GM19023 (cell line): ENCODE results near the gene NALCN.
A peak's percentile ranks its signal among the peaks of the same experiment; 100 is the strongest.

ENCODE experiments used
- ATAC-seq: cut with Tn5 transposase; IDR thresholded peaks from one replicate; pipeline ENCODE4 v1.9.1; 2021; ENCODE audit warnings: mild to moderate bottlenecking, moderate library complexity; ENCODE audit not compliant: unreplicated experiment

NALCN gene

DNA sequence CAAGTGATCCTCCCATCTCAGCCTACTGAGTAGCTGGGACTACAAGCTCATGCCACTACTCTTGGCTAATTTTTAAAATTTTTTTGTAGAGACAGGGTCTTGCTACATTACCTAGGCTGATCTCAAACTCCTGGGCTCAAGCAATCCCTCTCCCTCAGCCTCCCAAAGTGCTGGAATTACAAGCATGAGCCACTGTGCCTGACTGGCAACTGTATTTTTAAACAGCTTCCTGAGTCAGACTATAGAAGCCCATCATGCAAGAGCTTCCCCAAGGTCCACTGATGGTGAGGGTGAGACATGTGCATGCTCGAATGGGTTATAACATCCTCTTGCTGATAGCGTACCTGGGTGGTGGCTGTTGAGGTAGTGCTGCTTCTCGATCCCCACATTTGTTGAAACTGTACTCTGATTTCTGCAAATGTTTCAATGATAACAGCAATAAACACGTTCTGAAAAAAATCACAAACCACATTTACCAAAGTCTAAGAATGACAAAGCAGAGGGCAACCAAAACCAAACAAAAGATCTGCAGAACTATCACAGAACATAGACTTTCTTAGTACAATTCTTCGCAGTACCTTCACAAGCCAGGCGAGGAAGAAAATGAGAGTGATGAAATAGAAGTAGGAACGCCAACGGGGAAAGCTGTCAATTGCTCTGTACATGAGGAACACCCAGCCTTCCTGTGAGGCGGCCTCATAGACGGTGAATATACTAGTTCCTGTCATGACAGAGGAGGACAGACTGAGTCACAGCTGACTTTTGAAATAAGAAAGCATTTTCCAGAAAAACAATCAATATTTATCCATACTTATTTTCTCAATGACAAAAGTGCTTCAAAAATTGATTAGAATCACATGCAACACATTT, 124.4 kb downstream of the NALCN start:
- ATAC-seq = no peak

- ATAC-seq = no peak
Observed at GRCh38 chr13:101291206-101291605, 125.1 kb downstream of the NALCN start.

DNA sequence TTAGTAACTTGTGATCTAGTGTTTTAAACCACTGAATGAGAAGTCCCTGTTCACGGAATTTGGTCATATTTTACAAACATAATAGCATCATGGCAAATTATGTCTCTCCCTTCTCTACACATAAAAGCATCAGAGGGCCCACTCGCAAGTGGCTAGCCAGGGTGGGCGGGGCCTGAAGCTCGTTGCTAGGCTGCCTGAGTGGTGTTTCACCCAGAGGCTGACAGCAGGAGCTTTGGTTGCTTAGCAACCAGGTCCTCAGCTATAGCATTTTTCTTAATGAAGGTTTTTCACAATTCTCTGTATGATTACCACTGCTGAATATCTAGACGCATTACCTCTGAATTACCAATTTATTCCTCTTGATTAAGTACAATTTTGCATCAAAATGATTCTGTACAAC, 126.5 kb downstream of the NALCN start:
- no peak for ATAC-seq

GRCh38 chr13:101283782-101284181, 132.5 kb downstream of the NALCN start:
- no peak for ATAC-seq

DNA sequence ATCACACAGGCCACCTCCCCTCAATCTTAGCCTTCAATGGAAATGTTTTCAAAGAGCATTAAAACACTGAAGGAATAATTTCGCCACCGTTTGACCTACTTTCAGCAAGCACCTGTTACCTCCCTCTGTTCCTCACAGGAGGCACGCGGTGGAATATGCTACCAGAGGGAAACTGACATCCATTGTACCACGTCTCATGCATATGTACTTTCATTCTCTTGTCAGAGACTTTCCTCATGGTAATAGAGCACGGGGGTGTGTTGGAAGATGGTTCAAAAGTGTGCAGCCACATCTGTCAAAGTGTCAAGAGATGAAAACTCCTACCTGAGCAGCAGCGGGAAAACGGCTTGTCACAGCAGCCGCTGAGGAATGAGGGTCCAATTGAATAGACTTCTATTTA, 143.4 kb downstream of the NALCN start:
- no peak for ATAC-seq

DNA sequence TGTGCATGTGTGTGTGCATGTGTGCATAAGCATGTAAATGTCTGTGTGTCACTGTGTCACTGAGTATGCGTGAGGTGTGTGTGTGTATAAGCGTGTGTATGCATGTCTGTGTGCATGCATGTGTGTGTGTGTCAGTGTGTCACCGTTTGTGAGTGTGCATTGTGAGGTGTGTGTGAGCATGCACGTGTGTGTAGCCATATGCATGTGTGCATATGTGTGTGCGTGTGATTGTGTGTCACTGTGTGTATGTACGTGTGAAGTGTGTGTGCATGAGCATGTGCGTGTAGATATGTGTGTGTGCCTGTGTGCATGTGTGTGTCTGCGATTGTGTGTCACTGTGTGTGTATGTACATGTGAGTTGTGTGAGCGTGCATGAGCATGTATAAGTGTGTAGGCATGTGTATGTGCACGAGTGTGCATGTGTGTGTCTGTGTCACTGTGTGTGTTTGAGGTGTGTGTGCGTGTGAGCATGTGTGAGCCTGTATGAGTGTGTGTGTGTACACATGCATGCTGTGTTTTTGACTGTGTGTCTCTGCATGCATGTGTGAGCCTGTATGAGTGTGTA, 144.5 kb downstream of the NALCN start:
- no peak for ATAC-seq

- ATAC-seq = no peak
Observed at GRCh38 chr13:101267656-101268055, 148.7 kb downstream of the NALCN start.

GRCh38 chr13:101265934-101266333, 150.4 kb downstream of the NALCN start:
- ATAC-seq = no peak

DNA sequence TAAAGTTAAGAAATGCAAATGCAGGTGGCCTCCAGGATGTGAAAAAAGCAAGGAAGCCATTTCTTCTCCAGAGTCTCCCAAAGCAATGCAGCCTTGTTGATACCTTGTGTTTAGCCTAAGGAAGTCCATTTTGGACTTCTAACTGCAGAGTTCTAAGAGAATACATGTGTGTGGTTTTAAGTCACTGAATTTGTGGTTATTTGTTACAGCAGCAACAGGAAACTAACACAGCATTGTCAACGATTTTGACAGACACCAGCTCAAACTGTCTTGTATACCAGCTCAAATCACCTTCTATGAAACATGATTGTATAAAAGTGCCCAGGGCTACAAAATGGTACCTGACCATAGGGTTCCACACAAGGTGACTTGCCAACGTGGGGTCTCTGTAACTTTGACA, 151.4 kb downstream of the NALCN start:
- no peak for ATAC-seq

DNA sequence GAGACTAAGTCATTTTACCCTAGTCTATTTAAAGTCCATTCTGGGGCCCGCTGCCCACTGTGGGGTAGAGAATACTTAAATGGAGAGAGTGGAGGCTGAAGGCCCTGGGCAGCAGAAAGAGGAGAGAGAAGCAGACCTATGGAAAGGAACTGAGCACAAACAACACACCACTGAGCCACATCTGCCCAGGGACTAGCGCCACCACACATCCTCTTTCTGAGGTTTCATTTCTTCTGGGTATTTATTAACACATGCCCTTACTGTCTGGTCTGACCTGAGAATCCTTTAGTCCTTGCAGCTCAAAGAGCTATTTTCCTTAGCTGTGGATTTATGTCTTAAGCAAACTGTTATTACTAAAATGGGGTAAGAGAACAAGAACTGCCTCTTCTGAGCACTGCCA, 154.0 kb downstream of the NALCN start:
- no peak for ATAC-seq

GRCh38 chr13:101258509-101258908, 157.8 kb downstream of the NALCN start:
- no peak for ATAC-seq

- peak; percentile 95 for ATAC-seq
Observed at GRCh38 chr13:101258071-101258470, 158.2 kb downstream of the NALCN start.

- no peak for ATAC-seq
Observed at GRCh38 chr13:101248739-101249514, 167.4 kb downstream of the NALCN start.

DNA sequence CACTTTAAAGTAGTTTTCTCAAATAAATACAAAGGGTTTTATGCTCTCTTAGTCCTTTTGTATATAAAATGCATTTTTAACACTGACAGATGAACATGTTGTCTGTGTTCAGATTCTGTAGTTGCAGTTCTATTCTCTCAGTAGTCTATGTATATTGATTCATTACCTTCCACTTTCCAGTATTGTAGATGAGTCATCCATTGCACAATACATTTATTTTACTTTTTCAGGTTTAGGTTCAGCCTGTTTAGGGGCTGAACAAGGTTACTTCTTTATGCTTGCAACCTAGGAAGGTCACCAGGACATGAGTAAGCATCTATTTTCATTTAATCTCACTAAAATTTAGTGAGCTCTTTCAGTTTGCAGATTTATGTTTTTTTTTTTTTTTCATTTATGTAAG, 173.6 kb downstream of the NALCN start:
- no peak for ATAC-seq

DNA sequence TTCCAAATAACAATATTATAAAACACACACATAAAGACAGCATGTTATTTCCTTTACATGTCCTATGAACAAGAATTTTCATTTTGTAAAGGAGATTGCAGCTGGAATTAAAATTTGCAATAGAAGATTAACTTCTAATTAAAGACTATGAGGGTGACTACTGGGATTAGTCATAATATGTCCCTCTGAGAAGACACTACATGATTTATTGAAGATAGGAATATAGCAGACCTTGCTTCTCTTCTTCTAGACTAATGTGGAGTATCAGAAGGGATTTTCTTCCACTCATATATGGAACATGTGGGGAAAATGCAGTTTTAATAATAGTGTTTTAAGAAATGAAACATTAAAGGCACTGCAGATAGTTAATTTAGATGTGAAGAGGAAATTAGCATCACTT, 177.8 kb downstream of the NALCN start:
- no peak for ATAC-seq

DNA sequence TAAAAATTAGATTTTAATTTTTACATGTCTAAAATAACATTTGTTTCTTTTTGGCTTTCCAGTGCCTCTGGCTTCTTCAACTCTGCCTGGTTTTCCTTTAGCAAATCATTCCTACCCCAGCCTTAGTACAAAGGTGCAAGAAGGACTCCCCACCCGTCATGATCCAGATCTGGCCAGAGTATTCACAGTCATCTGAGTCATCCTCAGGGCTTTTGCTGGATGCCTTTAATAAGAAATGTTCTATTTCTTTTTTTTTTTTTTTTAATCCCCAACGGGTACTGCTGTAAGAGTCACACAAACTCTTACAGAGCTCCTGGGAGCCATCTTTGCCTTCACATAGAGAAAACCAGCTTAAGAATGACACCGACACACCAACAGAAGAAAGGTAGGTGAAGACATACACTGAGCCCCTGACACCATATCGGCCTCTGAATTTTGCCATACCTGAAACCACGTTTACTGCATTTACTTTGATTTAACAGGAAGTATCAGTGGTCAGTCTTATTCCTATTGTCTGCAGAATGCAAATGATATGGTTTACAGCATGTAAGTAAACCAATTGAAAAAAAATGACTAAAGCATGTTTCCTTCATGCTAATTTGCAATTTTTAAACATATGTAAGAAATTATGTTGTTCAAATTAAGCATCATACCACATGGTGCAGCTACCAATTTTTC, 184.4 kb downstream of the NALCN start:
- ATAC-seq = no peak

- no peak for ATAC-seq
Observed at GRCh38 chr13:101230271-101230890, 185.9 kb downstream of the NALCN start.

- ATAC-seq = no peak
Observed at GRCh38 chr13:101219609-101220265, 196.6 kb downstream of the NALCN start.

- no peak for ATAC-seq
Observed at GRCh38 chr13:101218484-101218883, 197.8 kb downstream of the NALCN start.

DNA sequence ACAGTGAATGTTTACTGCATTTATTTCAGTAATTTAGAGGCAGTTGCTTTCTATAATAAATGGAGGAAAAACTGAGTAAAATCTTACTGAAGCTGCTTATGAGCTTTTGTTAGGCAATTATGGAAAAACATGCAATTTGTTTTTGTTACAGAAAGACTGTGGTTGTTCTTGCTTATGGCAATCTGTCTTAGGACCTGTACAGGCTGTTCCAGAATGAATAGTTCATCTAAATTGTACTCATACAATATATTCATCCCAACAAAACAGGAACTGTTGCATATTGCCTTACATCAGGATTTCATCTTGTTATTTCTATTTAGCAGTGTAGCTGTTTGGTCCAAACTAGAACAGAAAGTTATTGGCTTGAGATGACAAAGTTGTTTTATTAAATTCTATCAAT, 199.2 kb downstream of the NALCN start:
- no peak for ATAC-seq
